Measurements from ENCODE around the gene HYAL3.

DNA sequence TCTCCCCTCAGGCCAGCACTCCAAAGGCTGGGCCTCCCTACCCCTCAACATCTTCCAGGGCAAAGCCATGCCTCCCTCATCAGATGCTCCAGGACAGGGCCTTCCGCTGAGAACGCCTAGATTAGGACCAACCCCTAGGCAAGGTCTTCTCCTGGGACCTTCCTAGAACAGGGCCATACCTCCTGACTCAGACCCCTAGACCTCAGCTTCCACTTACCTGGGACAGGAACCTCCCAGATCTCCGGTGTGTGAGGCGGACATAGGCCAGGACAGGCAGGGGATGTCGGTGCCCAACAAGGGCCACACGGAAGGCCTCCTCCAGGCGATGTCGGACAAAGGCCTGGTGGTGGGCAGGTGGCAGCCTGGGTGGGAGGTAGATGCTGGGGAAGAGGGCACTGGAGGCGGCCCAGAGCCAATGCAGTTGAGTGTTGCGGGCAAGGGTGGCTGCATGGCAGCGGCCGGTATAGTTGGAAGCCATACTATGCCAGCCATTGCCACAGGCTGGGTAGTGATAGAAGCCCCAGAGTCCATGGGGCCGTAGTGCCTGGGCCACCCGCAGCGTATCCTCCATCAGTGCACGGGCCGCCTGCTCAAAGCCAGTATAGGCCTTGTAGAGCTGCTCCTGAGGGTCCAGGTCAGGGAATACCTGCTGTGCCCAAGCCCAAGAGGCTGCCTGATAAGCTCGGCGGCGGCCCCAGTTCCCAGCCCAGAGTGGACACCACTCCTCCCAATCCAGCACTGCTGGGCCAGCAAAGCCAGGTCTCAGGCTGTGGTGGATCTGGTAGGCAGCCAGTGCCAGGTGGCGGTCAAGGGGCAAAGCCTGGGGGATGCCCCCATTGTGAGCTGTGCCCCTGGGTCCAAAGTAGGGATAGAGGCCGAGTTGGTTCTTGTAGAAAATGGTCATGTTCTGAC, 4.5 kb downstream of the HYAL3 start:
- TF ChIP-seq, protein P1, sequence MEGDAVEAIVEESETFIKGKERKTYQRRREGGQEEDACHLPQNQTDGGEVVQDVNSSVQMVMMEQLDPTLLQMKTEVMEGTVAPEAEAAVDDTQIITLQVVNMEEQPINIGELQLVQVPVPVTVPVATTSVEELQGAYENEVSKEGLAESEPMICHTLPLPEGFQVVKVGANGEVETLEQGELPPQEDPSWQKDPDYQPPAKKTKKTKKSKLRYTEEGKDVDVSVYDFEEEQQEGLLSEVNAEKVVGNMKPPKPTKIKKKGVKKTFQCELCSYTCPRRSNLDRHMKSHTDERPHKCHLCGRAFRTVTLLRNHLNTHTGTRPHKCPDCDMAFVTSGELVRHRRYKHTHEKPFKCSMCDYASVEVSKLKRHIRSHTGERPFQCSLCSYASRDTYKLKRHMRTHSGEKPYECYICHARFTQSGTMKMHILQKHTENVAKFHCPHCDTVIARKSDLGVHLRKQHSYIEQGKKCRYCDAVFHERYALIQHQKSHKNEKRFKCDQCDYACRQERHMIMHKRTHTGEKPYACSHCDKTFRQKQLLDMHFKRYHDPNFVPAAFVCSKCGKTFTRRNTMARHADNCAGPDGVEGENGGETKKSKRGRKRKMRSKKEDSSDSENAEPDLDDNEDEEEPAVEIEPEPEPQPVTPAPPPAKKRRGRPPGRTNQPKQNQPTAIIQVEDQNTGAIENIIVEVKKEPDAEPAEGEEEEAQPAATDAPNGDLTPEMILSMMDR (conservative IDR thresholded peaks at IDR 0.05; ENCODE audit: low read depth in 2 of 2), result no peak
- TF ChIP-seq POLR2AphosphoS5 (IDR thresholded peaks at IDR 0.05; ENCODE audit: low read depth) (no peak), CREB1 (CRISPR knock-in tag; IDR thresholded peaks at IDR 0.05; ENCODE audit: low read depth) (no peak), EZH2phosphoT487 (IDR thresholded peaks at IDR 0.05; ENCODE audit: unreplicated experiment) (no peak), ZNF114 (CRISPR knock-in tag; IDR thresholded peaks at IDR 0.05) (no peak), JUNB (IDR thresholded peaks at IDR 0.05; ENCODE audit: unreplicated experiment) (no peak), EZH2 (IDR thresholded peaks at IDR 0.05; ENCODE audit: low read depth, unreplicated experiment) (no peak)
- TF ChIP-seq, protein P2, sequence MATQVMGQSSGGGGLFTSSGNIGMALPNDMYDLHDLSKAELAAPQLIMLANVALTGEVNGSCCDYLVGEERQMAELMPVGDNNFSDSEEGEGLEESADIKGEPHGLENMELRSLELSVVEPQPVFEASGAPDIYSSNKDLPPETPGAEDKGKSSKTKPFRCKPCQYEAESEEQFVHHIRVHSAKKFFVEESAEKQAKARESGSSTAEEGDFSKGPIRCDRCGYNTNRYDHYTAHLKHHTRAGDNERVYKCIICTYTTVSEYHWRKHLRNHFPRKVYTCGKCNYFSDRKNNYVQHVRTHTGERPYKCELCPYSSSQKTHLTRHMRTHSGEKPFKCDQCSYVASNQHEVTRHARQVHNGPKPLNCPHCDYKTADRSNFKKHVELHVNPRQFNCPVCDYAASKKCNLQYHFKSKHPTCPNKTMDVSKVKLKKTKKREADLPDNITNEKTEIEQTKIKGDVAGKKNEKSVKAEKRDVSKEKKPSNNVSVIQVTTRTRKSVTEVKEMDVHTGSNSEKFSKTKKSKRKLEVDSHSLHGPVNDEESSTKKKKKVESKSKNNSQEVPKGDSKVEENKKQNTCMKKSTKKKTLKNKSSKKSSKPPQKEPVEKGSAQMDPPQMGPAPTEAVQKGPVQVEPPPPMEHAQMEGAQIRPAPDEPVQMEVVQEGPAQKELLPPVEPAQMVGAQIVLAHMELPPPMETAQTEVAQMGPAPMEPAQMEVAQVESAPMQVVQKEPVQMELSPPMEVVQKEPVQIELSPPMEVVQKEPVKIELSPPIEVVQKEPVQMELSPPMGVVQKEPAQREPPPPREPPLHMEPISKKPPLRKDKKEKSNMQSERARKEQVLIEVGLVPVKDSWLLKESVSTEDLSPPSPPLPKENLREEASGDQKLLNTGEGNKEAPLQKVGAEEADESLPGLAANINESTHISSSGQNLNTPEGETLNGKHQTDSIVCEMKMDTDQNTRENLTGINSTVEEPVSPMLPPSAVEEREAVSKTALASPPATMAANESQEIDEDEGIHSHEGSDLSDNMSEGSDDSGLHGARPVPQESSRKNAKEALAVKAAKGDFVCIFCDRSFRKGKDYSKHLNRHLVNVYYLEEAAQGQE (IDR thresholded peaks at IDR 0.05; ENCODE audit: unreplicated experiment), result no peak

All from GM23338 (cell line).